Large intestine (tissue), 3 donors: ENCODE results near the gene ADGRE2. TPM values are rescaled to one million over a fixed set of nuclear protein-coding genes. Genes with fewer than 3 reads are reported as not detected.
"Not testable (repeated sequence)": the region's sequence is repeated elsewhere in the genome, so short reads cannot be mapped to it uniquely, and the experiment has no call there.

ENCODE experiments used
- DNase-seq, 2 donors: peaks; one replicate each; pipeline versions ENCODE4 v3.0.0 to v3.0.0-alpha.2; 2013
- H3K27ac ChIP-seq: one replicate; pipeline ENCODE4 v1.5.1; 2013; ENCODE audit warnings: low read length
- H3K27me3 ChIP-seq: 2 replicates; pipeline ENCODE4 v1.6.1; 2013; ENCODE audit warnings: low read length; ENCODE audit not compliant: control insufficient read depth, insufficient read depth
- H3K36me3 ChIP-seq: 2 replicates; pipeline ENCODE4 v1.6.1; 2013; ENCODE audit warnings: low read length; ENCODE audit not compliant: control insufficient read depth, insufficient read depth
- H3K4me1 ChIP-seq: one replicate; pipeline ENCODE4 v1.6.1; 2013; ENCODE audit warnings: low read length; ENCODE audit not compliant: control insufficient read depth, insufficient read depth
- H3K4me3 ChIP-seq: one replicate; pipeline ENCODE4 v1.5.1; 2013; ENCODE audit warnings: low read length
- H3K9me3 ChIP-seq: one replicate; pipeline ENCODE4 v1.6.1; 2013; ENCODE audit warnings: mild to moderate bottlenecking, low read depth, low read length, moderate library complexity; ENCODE audit not compliant: control insufficient read depth
- WGBS: methylation state at CpG from one replicate; pipeline ENCODE4 v1.1.5; 2013; ENCODE audit warnings: low lambda C conversion rate; ENCODE audit not compliant: insufficient coverage; 5-methylcytosine and 5-hydroxymethylcytosine counted together
- polyA plus RNA-seq: library from polyadenylated mRNA; unstranded; fragments of 120-200 nt; gene quantifications from one replicate; pipeline ENCODE4 v1.2.1, GENCODE V29; 2013

The ADGRE2 gene
- polyA plus RNA-seq, 1 donor = 1.2 TPM

DNA sequence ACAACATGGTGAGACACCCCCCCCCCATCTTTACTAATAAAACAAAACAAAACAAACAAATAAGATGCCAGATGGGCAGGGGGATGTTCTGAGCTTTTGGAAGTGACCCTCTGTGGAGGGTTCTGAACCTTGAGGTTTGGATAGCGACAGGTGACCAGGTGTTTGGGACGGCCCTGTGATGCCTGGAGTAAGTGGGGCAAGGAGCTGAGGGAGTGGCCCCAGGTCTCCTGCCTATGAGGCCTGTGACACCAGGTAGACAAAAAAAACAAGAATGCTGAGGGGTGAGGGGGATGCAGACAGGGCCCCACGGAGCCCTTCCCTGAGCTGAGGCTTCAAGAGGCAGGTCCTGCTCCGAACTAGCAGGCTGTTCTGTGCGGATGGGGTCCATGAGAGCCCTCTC lies 9.2 kb downstream of the ADGRE2 start:
- no peak overlapping the region for H3K4me3 ChIP-seq
- H3K9me3 ChIP-seq = no peaks in the 10 kb centered on the region
- H3K36me3 ChIP-seq = no peaks in the 10 kb centered on the region
- WGBS = no CpG with 5 or more reads among the region's 5 CpGs
- no peaks in the 10 kb centered on the region for H3K4me1 ChIP-seq
- no peak for DNase-seq
- H3K27me3 ChIP-seq = no peaks in the 10 kb centered on the region
- H3K27ac ChIP-seq = no peak overlapping the region

GRCh38 chr19:14768001-14768400 lies 10.4 kb downstream of the ADGRE2 start:
- peaks cover 4% of the 10 kb centered on the region for H3K9me3 ChIP-seq
- no peaks in the 10 kb centered on the region for H3K27me3 ChIP-seq
- no CpG with 5 or more reads among the region's 2 CpGs for WGBS
- H3K4me3 ChIP-seq = no peak overlapping the region
- no peaks in the 10 kb centered on the region for H3K36me3 ChIP-seq
- no peak for DNase-seq
- H3K4me1 ChIP-seq = no peaks in the 10 kb centered on the region
- H3K27ac ChIP-seq = no peak overlapping the region

GRCh38 chr19:14767466-14767971 lies 10.8 kb downstream of the ADGRE2 start:
- no peaks in the 10 kb centered on the region for H3K4me1 ChIP-seq
- no peaks in the 10 kb centered on the region for H3K27me3 ChIP-seq
- no peaks in the 10 kb centered on the region for H3K36me3 ChIP-seq
- no peak overlapping the region for H3K4me3 ChIP-seq
- WGBS = no CpG with 5 or more reads among the region's 2 CpGs
- DNase-seq = no peak
- H3K9me3 ChIP-seq = peaks cover 4% of the 10 kb centered on the region
- no peak overlapping the region for H3K27ac ChIP-seq

- H3K4me3 ChIP-seq, DNase-seq, H3K27ac ChIP-seq, H3K36me3 ChIP-seq, H3K4me1 ChIP-seq, H3K9me3 ChIP-seq, H3K27me3 ChIP-seq: not testable (repeated sequence)
- no CpG with 5 or more reads among the region's 15 CpGs for WGBS
These were observed 12.5 kb downstream of the ADGRE2 start for GRCh38 chr19:14765841-14766240.

GRCh38 chr19:14765403-14765802 lies 13.0 kb downstream of the ADGRE2 start:
- not testable (repeated sequence) for DNase-seq, H3K9me3 ChIP-seq, H3K27me3 ChIP-seq, H3K27ac ChIP-seq, H3K4me3 ChIP-seq, H3K36me3 ChIP-seq, H3K4me1 ChIP-seq
- WGBS = no CpG with 5 or more reads among the region's 18 CpGs

DNA sequence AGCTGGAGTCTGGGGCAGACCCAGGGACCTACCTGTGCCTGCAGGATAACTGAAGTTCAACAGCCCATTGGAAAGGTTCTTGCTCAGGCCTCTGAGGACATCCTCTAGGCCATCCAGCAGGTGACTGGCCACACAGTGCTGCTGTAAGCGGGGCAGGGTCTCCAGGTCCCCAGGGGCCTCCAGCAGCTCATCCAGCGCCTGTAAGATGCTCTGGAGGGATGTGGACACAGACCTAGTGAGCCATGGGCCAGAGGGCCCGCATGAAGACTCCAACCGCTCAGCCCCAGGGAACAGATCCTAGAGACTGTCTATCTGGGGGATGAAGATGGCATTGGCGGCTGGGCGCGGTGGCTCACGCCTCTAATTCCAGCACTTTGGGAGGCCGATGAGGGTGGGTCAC lies 14.0 kb downstream of the ADGRE2 start:
- Histone ChIP-seq H3K36me3 (no peaks in the 10 kb centered on the region), H3K27me3 (no peaks in the 10 kb centered on the region), H3K4me3 (no peak overlapping the region), H3K9me3 (peaks cover 4% of the 10 kb centered on the region), H3K4me1 (no peaks in the 10 kb centered on the region), H3K27ac (no peak overlapping the region)
- no CpG with 5 or more reads among the region's 9 CpGs for WGBS
- DNase-seq = no peak

- no peaks in the 10 kb centered on the region for H3K36me3 ChIP-seq
- DNase-seq = no peak
- no peak overlapping the region for H3K27ac ChIP-seq
- WGBS = 86% methylated on average over 3 of the region's 4 CpGs
- H3K4me1 ChIP-seq = no peaks in the 10 kb centered on the region
- H3K27me3 ChIP-seq = no peaks in the 10 kb centered on the region
- H3K4me3 ChIP-seq = no peak overlapping the region
- H3K9me3 ChIP-seq = peaks cover 4% of the 10 kb centered on the region
These were observed 14.7 kb downstream of the ADGRE2 start for GRCh38 chr19:14763497-14764145.

DNA sequence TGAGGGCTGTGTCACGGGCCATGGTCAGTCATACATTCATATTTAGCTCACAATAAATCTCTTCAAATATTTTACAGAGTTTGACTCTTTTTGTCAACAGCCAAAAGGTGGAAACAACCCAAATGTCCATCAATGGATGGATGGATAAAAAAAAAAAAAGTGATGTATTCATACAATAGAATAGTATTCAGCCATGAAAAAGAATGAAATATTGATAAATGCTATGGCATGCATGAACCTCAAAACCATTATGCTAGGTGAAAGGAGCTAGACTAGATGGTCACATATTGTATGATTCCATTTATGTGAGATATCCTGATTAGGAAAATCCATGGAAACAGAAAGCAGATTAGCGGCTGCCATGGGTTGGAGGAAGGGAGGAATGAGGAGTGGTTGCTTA lies 16.2 kb downstream of the ADGRE2 start:
- Histone ChIP-seq H3K4me1 (no peaks in the 10 kb centered on the region), H3K36me3 (no peaks in the 10 kb centered on the region), H3K27ac (no peak overlapping the region), H3K4me3 (no peak overlapping the region), H3K9me3 (peaks cover 4% of the 10 kb centered on the region), H3K27me3 (no peaks in the 10 kb centered on the region)
- 100% methylated on average over 1 of the region's 2 CpGs for WGBS
- no peak for DNase-seq

DNA sequence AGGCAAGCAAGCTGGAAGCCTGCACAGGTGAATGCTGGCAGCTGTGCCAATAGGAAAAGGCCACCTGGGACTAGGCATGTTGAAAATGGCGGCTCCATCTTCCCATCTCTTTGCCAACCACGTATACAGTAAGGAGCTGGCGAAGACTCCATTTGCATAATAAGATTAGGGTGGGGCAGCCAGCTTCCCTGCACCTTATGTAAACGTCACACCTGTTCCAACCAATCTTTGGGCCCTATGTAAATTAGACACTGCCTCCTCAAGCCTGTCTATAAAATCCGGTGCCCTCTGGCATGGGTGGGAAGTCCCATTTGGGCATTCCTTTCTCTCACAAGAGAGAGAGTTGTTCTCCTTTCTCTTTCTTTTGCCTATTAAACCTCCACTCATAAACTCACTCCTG lies 16.8 kb downstream of the ADGRE2 start:
- H3K4me3 ChIP-seq = no peak overlapping the region
- no peaks in the 10 kb centered on the region for H3K4me1 ChIP-seq
- no peaks in the 10 kb centered on the region for H3K27me3 ChIP-seq
- H3K27ac ChIP-seq = no peak overlapping the region
- DNase-seq = no peak
- 40% methylated on average over 1 of the region's 5 CpGs for WGBS
- no peaks in the 10 kb centered on the region for H3K36me3 ChIP-seq
- H3K9me3 ChIP-seq = peaks cover 4% of the 10 kb centered on the region

GRCh38 chr19:14758816-14759215 lies 19.5 kb downstream of the ADGRE2 start:
- Histone ChIP-seq H3K27me3 (no peaks in the 10 kb centered on the region), H3K27ac (no peak overlapping the region), H3K4me3 (no peak overlapping the region), H3K9me3 (peaks cover 4% of the 10 kb centered on the region), H3K4me1 (no peaks in the 10 kb centered on the region), H3K36me3 (no peaks in the 10 kb centered on the region)
- peak; percentile 5 to 36 for DNase-seq
- WGBS = no CpG with 5 or more reads among the region's 16 CpGs

GRCh38 chr19:14748601-14749000 lies 29.8 kb downstream of the ADGRE2 start:
- no peaks in the 10 kb centered on the region for H3K4me1 ChIP-seq
- H3K27ac ChIP-seq = no peak overlapping the region
- WGBS = 83% methylated on average over 2 of the region's 6 CpGs
- H3K27me3 ChIP-seq = no peaks in the 10 kb centered on the region
- DNase-seq = no peak
- H3K36me3 ChIP-seq = no peaks in the 10 kb centered on the region
- no peaks in the 10 kb centered on the region for H3K9me3 ChIP-seq
- H3K4me3 ChIP-seq = no peak overlapping the region
